GM12878 (cell line): Measurements from ENCODE around the gene TEKT5. TPM values are rescaled to one million over a fixed set of nuclear protein-coding genes. Genes with fewer than 3 reads are reported as not detected.

Experiments
- ATAC-seq: fragments of 200-7000 bp; cut with Tn5 transposase; 3 replicates; pipeline ENCODE4 v1.9.1; 2020; ENCODE audit warnings: mild to moderate bottlenecking, moderate library complexity
- BruUV-seq: library from RNA; stranded (reverse); fragments of 400-500 nt; replicated peaks from 2 replicates; lab custom pipeline; 2021; lab: Mats Ljungman, UMichigan
- CTCF ChIA-PET: fragments of 300-600 bp; sonication (Branson Sonifier 250); formaldehyde crosslinking; extraction: SDS; loops from one replicate; lab custom pipeline; 2021; ENCODE audit warnings: inconsistent platforms; lab: Yijun Ruan, JAX
- POLR2A ChIA-PET: fragments of 350-600 bp; formaldehyde crosslinking; extraction: SDS; loops from one replicate; lab custom pipeline; 2021; ENCODE audit warnings: inconsistent platforms; lab: Charles Lee
- RAD21 ChIA-PET: fragments of 300-600 bp; sonication (Branson Sonifier 250); formaldehyde crosslinking; loops from one replicate; lab custom pipeline; 2023; ENCODE audit warnings: antibody characterized with exemption; ENCODE audit not compliant: unreplicated experiment; lab: Charles Lee
- SMC1A ChIA-PET: fragments of 300-600 bp; sonication (Branson Sonifier 250); formaldehyde crosslinking; loops from one replicate; lab custom pipeline; 2023; ENCODE audit not compliant: unreplicated experiment, uncharacterized antibody; lab: Charles Lee
- DNase-seq: peaks from one replicate; pipeline ENCODE4 v3.0.0-alpha.2; 2011; ENCODE audit warnings: low read depth, low spot score
- FAIRE-seq: peaks from 3 replicates; lab custom pipeline; 2011; peaks lifted over from hg19 to GRCh38; lab: Jason Lieb, UNC
- H2AFZ ChIP-seq: 2 replicates; pipeline ENCODE4 v1.6.0; 2011; ENCODE audit warnings: low read depth, low read length, control low read depth; ENCODE audit not compliant: control insufficient read depth
- H3K27ac ChIP-seq: 2 replicates; pipeline ENCODE4 v1.5.1; 2011; ENCODE audit warnings: control low read depth; ENCODE audit not compliant: control insufficient read depth, insufficient read depth
- H3K27me3 ChIP-seq, 2 experiments: replicated peaks in 1 of 2; 2 replicates each; pipeline versions ENCODE4 v1.6.0 to v1.6.1; 2011; ENCODE audit warnings: low read length in 1 of 2; ENCODE audit not compliant: control insufficient read depth in 2 of 2, insufficient read depth in 2 of 2
- H3K36me3 ChIP-seq, 2 experiments: 2 replicates each; pipeline ENCODE4 v1.5.1; 2011; ENCODE audit warnings: low read length in 1 of 2; ENCODE audit not compliant: control insufficient read depth in 2 of 2, insufficient read depth in 2 of 2
- H3K4me1 ChIP-seq: 2 replicates; pipeline ENCODE4 v1.6.1; 2011; ENCODE audit warnings: mild to moderate bottlenecking, low read length, moderate library complexity, mixed read lengths; ENCODE audit not compliant: control insufficient read depth, insufficient read depth
- H3K4me2 ChIP-seq: 2 replicates; pipeline ENCODE4 v1.6.0; 2011; ENCODE audit warnings: control low read depth; ENCODE audit not compliant: control insufficient read depth, insufficient read depth
- H3K4me3 ChIP-seq: fragments of 200-600 bp; sonication (generic); 2 replicates; pipeline ENCODE4 v1.5.1; 2016
- H3K79me2 ChIP-seq: 2 replicates; pipeline ENCODE4 v1.6.0; 2011; ENCODE audit warnings: low read length; ENCODE audit not compliant: control insufficient read depth, insufficient read depth
- H3K9ac ChIP-seq: 2 replicates; pipeline ENCODE4 v1.8.0; 2011; ENCODE audit warnings: low read length, control low read depth, mixed read lengths; ENCODE audit not compliant: control insufficient read depth, insufficient read depth
- H3K9me3 ChIP-seq: replicated peaks from 3 replicates; pipeline ENCODE4 v1.5.1; 2011; ENCODE audit warnings: mild to moderate bottlenecking, low read length; ENCODE audit not compliant: control insufficient read depth, insufficient read depth
- H4K20me1 ChIP-seq: 2 replicates; pipeline ENCODE4 v1.6.0; 2011; ENCODE audit not compliant: control insufficient read depth, insufficient read depth
- BCLAF1 ChIP-seq: fragments of 450-650 bp; IDR thresholded peaks from 2 replicates; pipeline ENCODE4 v1.6.1; 2017; ENCODE audit warnings: antibody characterized with exemption, mild to moderate bottlenecking, moderate library complexity
- BMI1 ChIP-seq: fragments of 450-650 bp; IDR thresholded peaks from 2 replicates; pipeline ENCODE4 v1.6.1; 2016; ENCODE audit warnings: mild to moderate bottlenecking, moderate library complexity, borderline replicate concordance
- BRCA1 ChIP-seq: IDR thresholded peaks from 2 replicates; pipeline ENCODE4 v1.6.1; 2011; ENCODE audit warnings: low read depth, low read length, improper control_type of control experiment
- MEF2A ChIP-seq: IDR thresholded peaks from 2 replicates; pipeline ENCODE4 v1.6.1; 2011; ENCODE audit warnings: low read depth, mild to moderate bottlenecking, low read length, moderate library complexity; ENCODE audit not compliant: insufficient read depth
- NKRF ChIP-seq: fragments of 450-650 bp; conservative IDR thresholded peaks from 2 replicates; pipeline ENCODE4 v1.6.1; 2017; ENCODE audit warnings: mild to moderate bottlenecking, moderate library complexity
- POU2F2 ChIP-seq: IDR thresholded peaks from 3 replicates; pipeline ENCODE4 v1.6.1; 2011; ENCODE audit warnings: low read depth, mild to moderate bottlenecking, low read length, borderline replicate concordance
- SIN3A ChIP-seq: IDR thresholded peaks from 2 replicates; pipeline ENCODE4 v1.6.1; 2012; ENCODE audit warnings: low read depth, low read length, improper control_type of control experiment
- SMAD1 ChIP-seq: fragments of 450-650 bp; IDR thresholded peaks from 2 replicates; pipeline ENCODE4 v1.6.1; 2018; ENCODE audit warnings: mild to moderate bottlenecking, low read depth; ENCODE audit not compliant: partially characterized antibody
- SP1 ChIP-seq: IDR thresholded peaks from one replicate; pipeline ENCODE4 v1.6.1; 2011; ENCODE audit warnings: low read depth, low read length
- STAT1 ChIP-seq: fragments of 450-650 bp; conservative IDR thresholded peaks from 2 replicates; pipeline ENCODE4 v1.6.1; 2014; ENCODE audit warnings: antibody characterized with exemption, mild to moderate bottlenecking
- TARDBP ChIP-seq: IDR thresholded peaks from 2 replicates; pipeline ENCODE4 v1.6.1; 2016; ENCODE audit warnings: borderline replicate concordance
- ZBTB33 ChIP-seq: fragments of 450-650 bp; IDR thresholded peaks from 2 replicates; pipeline ENCODE4 v1.6.1; 2017; ENCODE audit warnings: mild to moderate bottlenecking
- ZNF384 ChIP-seq: IDR thresholded peaks from 2 replicates; pipeline ENCODE4 v1.6.1; 2012; ENCODE audit warnings: low read depth, mild to moderate bottlenecking, low read length, improper control_type of control experiment, borderline replicate concordance
- WGBS: methylation state at CpG from one replicate; pipeline ENCODE4 v1.1.6; 2016; ENCODE audit warnings: low lambda C conversion rate; ENCODE audit not compliant: insufficient replicate concordance, insufficient coverage; ENCODE audit errors: missing lambda C conversion rate; 5-methylcytosine and 5-hydroxymethylcytosine counted together
- in situ Hi-C: fragments of 300-500 bp; cut with MboI; formaldehyde crosslinking; loops from 9 replicates; pipeline ENCODE4 v1.14.3; 2018; ENCODE audit warnings: mixed read lengths
- intact Hi-C: fragments of 100-400 bp; cut with micrococcal nuclease; formaldehyde crosslinking; loops from one replicate; pipeline ENCODE4 v1.14.2; 2022; ENCODE audit not compliant: unreplicated experiment
- polyA plus RNA-seq, 11 experiments: library from polyadenylated mRNA; depleted of rRNA in 4 of 11; unstranded in 6 of 11; stranded (reverse) in 5 of 11; fragments of >200 nt; fragmentation: Nextera tagmentation in 4 of 11; fragmentation: Illumina TruSeq in 1 of 11; extraction: Ambion mirVana in 4 of 11; extraction: Trizol in 1 of 11; gene quantifications; 1 replicate in 1 of 11; 2 replicates in 10 of 11; pipeline versions ENCODE4 v1.2.1 to v1.2.3, GENCODE V29; 2011 to 2016; ENCODE audit warnings: inconsistent platforms in 2 of 11, missing spikeins in 2 of 11, low read depth in 1 of 11
- total RNA-seq, 4 experiments: library from RNA; depleted of rRNA in 3 of 4; stranded (reverse); fragments of >200 nt in 3 of 4; fragmentation: Illumina TruSeq in 1 of 4; extraction: Trizol in 1 of 4; gene quantifications; 2 replicates each; pipeline versions ENCODE4 v1.2.1 to v1.2.3, GENCODE V29; 2013 to 2021
- TF ChIP-seq, protein P1 (sequence below): IDR thresholded peaks from 2 replicates; pipeline ENCODE4 v1.6.1; 2011; ENCODE audit warnings: borderline replicate concordance, low read depth, mild to moderate bottlenecking, moderate library complexity, mixed read lengths, low read length; ENCODE audit not compliant: insufficient read depth; ENCODE audit errors: extremely low read length
- TF ChIP-seq, protein P2 (sequence below): fragments of 450-650 bp; IDR thresholded peaks from 2 replicates; pipeline ENCODE4 v1.6.1; 2017; ENCODE audit warnings: borderline replicate concordance

Gene TEKT5
- total and polyA plus RNA-seq, 10 of the 15 experiments (the other 5 are each of a cell fraction or from before 2014, with no cell fraction given) = 0.19 to 2.2 (median 0.68) TPM; not detected in 1

- ATAC-seq (no peak), DNase-seq (no peak), FAIRE-seq (no peak)
- intact Hi-C loops = no loop called here
- CTCF ChIA-PET = interaction anchor here (1.2 kb wide), 1 partner anchor 16 kb away, joined by 3 read pairs; no protein-coding TSS in a partner anchor
- H3K36me3 ChIP-seq = no peaks in the 10 kb centered on the region
- RAD21 ChIA-PET = no interaction called here
- H4K20me1 ChIP-seq = no peaks in the 10 kb centered on the region
- SMC1A ChIA-PET = no interaction called here
- no peaks in the 10 kb centered on the region; a peak in 1 of 4 replicates for H3K27me3 ChIP-seq
- POLR2A ChIA-PET = interaction anchor here (0.6 kb wide), 1 partner anchor 10 kb away, joined by 3 read pairs; no protein-coding TSS in a partner anchor
- no peak overlapping the region for H2AFZ ChIP-seq
- H3K79me2 ChIP-seq = no peaks in the 10 kb centered on the region
- no peaks in the 10 kb centered on the region for H3K9me3 ChIP-seq
- no TSS peak for BruUV-seq
- H3K4me1 ChIP-seq = no peaks in the 10 kb centered on the region
- H3K27ac ChIP-seq = no peak overlapping the region
- no peak overlapping the region for H3K4me3 ChIP-seq
- H3K4me2 ChIP-seq = no peak overlapping the region
- WGBS = 30% methylated on average over 5 of the region's 5 CpGs
- in situ Hi-C loops = no loop called here
- no peak overlapping the region for H3K9ac ChIP-seq
- TF ChIP-seq, protein P1, sequence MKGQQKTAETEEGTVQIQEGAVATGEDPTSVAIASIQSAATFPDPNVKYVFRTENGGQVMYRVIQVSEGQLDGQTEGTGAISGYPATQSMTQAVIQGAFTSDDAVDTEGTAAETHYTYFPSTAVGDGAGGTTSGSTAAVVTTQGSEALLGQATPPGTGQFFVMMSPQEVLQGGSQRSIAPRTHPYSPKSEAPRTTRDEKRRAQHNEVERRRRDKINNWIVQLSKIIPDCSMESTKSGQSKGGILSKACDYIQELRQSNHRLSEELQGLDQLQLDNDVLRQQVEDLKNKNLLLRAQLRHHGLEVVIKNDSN = no peak
- no peak for TF ChIP-seq BRCA1
- TF ChIP-seq SIN3A = no peak
- no peak for TF ChIP-seq BMI1
- no peak for TF ChIP-seq SMAD1
- no peak for TF ChIP-seq MEF2A
- no peak for TF ChIP-seq POU2F2
- TF ChIP-seq ZNF384 = no peak
- TF ChIP-seq NKRF = no peak
- TF ChIP-seq BCLAF1 = no peak
- TF ChIP-seq STAT1 = no peak
- no peak for TF ChIP-seq TARDBP
- TF ChIP-seq, protein P2, sequence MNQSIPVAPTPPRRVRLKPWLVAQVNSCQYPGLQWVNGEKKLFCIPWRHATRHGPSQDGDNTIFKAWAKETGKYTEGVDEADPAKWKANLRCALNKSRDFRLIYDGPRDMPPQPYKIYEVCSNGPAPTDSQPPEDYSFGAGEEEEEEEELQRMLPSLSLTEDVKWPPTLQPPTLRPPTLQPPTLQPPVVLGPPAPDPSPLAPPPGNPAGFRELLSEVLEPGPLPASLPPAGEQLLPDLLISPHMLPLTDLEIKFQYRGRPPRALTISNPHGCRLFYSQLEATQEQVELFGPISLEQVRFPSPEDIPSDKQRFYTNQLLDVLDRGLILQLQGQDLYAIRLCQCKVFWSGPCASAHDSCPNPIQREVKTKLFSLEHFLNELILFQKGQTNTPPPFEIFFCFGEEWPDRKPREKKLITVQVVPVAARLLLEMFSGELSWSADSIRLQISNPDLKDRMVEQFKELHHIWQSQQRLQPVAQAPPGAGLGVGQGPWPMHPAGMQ = no peak
- TF ChIP-seq SP1 = no peak
- no peak for TF ChIP-seq ZBTB33
Observed at GRCh38 chr16:10589109-10589508, 105.6 kb downstream of the TEKT5 start.
